OCI-LY7 (cell line): Measurements from ENCODE around the gene VPS26A. TPM values are rescaled to one million over a fixed set of nuclear protein-coding genes. Genes with fewer than 3 reads are reported as not detected.
A peak's percentile ranks its signal among the peaks of the same experiment; 100 is the strongest.

ENCODE experiments used
- BruUV-seq: library from RNA; stranded (reverse); fragments of 400-500 nt; replicated peaks from 2 replicates; lab custom pipeline; 2021; lab: Mats Ljungman, UMichigan
- CTCF ChIA-PET: fragments of 300-600 bp; sonication (Branson Sonifier 250); formaldehyde crosslinking; loops from one replicate; lab custom pipeline; 2022; ENCODE audit warnings: antibody characterized with exemption; ENCODE audit not compliant: unreplicated experiment; lab: Charles Lee
- POLR2A ChIA-PET: fragments of 300-600 bp; sonication (Branson Sonifier 250); formaldehyde crosslinking; loops from one replicate; lab custom pipeline; 2022; ENCODE audit warnings: antibody characterized with exemption; lab: Charles Lee
- DNase-seq: peaks from one replicate; pipeline ENCODE4 v3.0.0-alpha.2; 2015; ENCODE audit warnings: low spot score
- H2AFZ ChIP-seq: fragments of 200-600 bp; sonication (generic), shearing (Covaris generic); 2 replicates; pipeline ENCODE4 v1.6.1; 2014; ENCODE audit warnings: mild to moderate bottlenecking, antibody characterized with exemption, low read length, moderate library complexity
- H3K27ac ChIP-seq: fragments of 200-600 bp; sonication (generic); 2 replicates; pipeline ENCODE4 v1.5.1; 2014; ENCODE audit warnings: mixed run types, low read depth, mild to moderate bottlenecking, moderate library complexity, low read length, inconsistent platforms; ENCODE audit not compliant: poor library complexity, severe bottlenecking
- H3K36me3 ChIP-seq: fragments of 200-600 bp; sonication (generic); 2 replicates; pipeline ENCODE4 v1.6.1; 2014; ENCODE audit warnings: mild to moderate bottlenecking, antibody characterized with exemption, low read length, moderate library complexity, mixed read lengths; ENCODE audit not compliant: insufficient read depth
- H3K4me1 ChIP-seq: fragments of 200-600 bp; sonication (generic); 2 replicates; pipeline ENCODE4 v1.5.1; 2014; ENCODE audit warnings: mild to moderate bottlenecking, low read length; ENCODE audit not compliant: insufficient read depth, poor library complexity, severe bottlenecking
- H3K4me2 ChIP-seq: fragments of 200-600 bp; sonication (generic); 2 replicates; pipeline ENCODE4 v1.6.1; 2014; ENCODE audit warnings: mild to moderate bottlenecking, low read length
- H3K4me3 ChIP-seq: fragments of 200-600 bp; sonication (generic); 2 replicates; pipeline ENCODE4 v1.5.1; 2014; ENCODE audit warnings: mild to moderate bottlenecking, low read depth, low read length; ENCODE audit not compliant: poor library complexity, severe bottlenecking
- H3K79me2 ChIP-seq: fragments of 200-600 bp; sonication (generic); 2 replicates; pipeline ENCODE4 v1.6.1; 2016; ENCODE audit warnings: low read depth, mild to moderate bottlenecking, low read length, moderate library complexity, mixed read lengths; ENCODE audit not compliant: insufficient read depth
- H3K9me2 ChIP-seq: fragments of 200-600 bp; sonication (generic); 2 replicates; pipeline ENCODE4 v1.6.1; 2016; ENCODE audit warnings: mild to moderate bottlenecking, low read length, mixed read lengths; ENCODE audit not compliant: insufficient read depth
- H3K9me3 ChIP-seq: fragments of 200-600 bp; sonication (generic); 2 replicates; pipeline ENCODE4 v1.6.1; 2014; ENCODE audit warnings: mild to moderate bottlenecking, mixed run types, low read length, mixed read lengths
- H4K20me1 ChIP-seq: fragments of 200-600 bp; sonication (generic); 2 replicates; pipeline ENCODE4 v1.6.1; 2014; ENCODE audit warnings: mild to moderate bottlenecking, antibody characterized with exemption, low read length, moderate library complexity, mixed read lengths; ENCODE audit not compliant: insufficient read depth
- CTCF ChIP-seq: fragments of 200-600 bp; sonication (generic); conservative IDR thresholded peaks from 2 replicates; pipeline ENCODE4 v1.5.1; 2014; ENCODE audit warnings: mild to moderate bottlenecking, antibody characterized with exemption, low read length, moderate library complexity, mixed read lengths
- EZH2phosphoT487 ChIP-seq: fragments of 200-600 bp; sonication (generic); IDR thresholded peaks from 2 replicates; pipeline ENCODE4 v1.6.1; 2018; ENCODE audit warnings: low read depth, borderline replicate concordance, mild to moderate bottlenecking, mixed run types, antibody characterized with exemption, low read length, moderate library complexity, mixed read lengths
- intact Hi-C: fragments of 100-400 bp; cut with micrococcal nuclease; formaldehyde crosslinking; loops from one replicate; pipeline ENCODE4 v1.10.0; 2022; ENCODE audit not compliant: unreplicated experiment
- total RNA-seq, 2 experiments: library from RNA; depleted of rRNA in 1 of 2; stranded (reverse); fragments of >200 nt in 1 of 2; shearing (Covaris generic) in 1 of 2; gene quantifications; 2 replicates each; pipeline ENCODE4 v1.2.3, GENCODE V29; 2014 to 2022

VPS26A gene
- total RNA-seq, 2 experiments from 2014 or later = 10.0 to 41.7 TPM

DNA sequence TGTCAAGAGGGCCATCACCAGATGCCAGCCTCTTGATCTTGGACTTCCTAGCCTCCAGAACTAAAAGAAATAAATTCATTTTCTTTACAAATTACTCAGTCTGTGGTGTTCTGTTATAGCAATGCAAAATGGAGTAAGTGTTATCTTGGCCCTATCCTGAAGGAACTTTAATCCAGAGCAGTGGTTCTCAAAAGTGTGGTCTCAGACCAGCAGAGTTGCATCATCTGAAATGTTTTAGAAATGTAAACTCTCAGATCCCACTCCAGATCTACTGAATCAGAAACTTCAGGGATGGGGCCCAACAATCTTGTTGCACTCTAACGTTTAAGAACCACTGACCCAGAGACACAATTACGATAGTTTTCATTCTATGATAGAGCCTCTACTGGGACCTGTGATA is 52.8 kb downstream of the VPS26A start:
- H3K9me3 ChIP-seq = no peaks in the 10 kb centered on the region

DNA sequence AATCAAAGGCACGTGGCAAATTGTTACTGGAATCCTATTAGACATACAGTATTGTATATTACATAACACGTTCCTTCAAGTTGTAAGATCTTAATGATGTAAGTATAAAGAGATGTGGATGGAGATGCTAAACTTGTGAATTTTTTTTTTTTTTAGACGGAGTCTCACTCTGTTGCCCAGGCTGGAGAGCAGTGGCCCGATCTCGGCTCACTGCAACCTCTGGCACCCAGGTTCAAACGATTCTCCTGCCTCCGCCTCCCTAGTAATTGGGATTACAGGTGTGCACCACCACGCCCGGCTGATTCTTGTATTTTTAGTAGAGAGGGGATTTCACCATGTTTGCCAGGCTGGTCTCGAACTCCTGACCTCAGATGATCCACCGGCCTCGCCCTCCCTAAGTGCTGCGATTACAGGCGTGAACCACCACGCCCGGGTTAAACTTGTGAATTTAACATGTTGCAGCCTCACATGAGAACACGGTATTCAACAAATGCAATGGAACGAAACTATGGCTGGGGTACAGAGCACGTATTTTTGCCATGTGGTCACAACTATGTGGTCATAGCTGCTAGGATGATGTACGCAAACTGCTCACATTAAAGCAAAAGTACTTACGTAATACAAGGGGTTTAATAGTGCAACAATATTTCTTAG is 55.2 kb downstream of the VPS26A start:
- H4K20me1 ChIP-seq = peaks cover 7% of the 10 kb centered on the region; the same call in 1 of the 2 replicates
- H3K9me3 ChIP-seq = no peaks in the 10 kb centered on the region
- ChIA-PET POLR2A (no interaction called here), CTCF (no interaction called here)
- peaks cover 19% of the 10 kb centered on the region; the same call in 1 of the 2 replicates for H3K36me3 ChIP-seq
- TSS peak; percentile 97 for BruUV-seq
- peak overlapping the region; percentile 94 for H3K4me3 ChIP-seq
- no peak for TF ChIP-seq CTCF
- no peak for TF ChIP-seq EZH2phosphoT487
- H3K27ac ChIP-seq = peak overlapping the region; percentile 66
- DNase-seq = no peak
- H3K9me2 ChIP-seq = no peaks in the 10 kb centered on the region
- peak overlapping the region; percentile 90 for H2AFZ ChIP-seq
- intact Hi-C loops = no loop called here
- H3K79me2 ChIP-seq = peaks cover 42% of the 10 kb centered on the region
- peak overlapping the region; percentile 96 for H3K4me2 ChIP-seq
- peaks cover 20% of the 10 kb centered on the region for H3K4me1 ChIP-seq

More for the DNA sequence above, 52.8 kb downstream of the VPS26A start:
- DNase-seq = no peak
- Histone ChIP-seq H3K4me1 (peaks cover 16% of the 10 kb centered on the region), H3K4me3 (no peak overlapping the region), H3K36me3 (peaks cover under 1% of the 10 kb centered on the region; the same call in 1 of the 2 replicates), H4K20me1 (peaks cover 7% of the 10 kb centered on the region; the same call in 1 of the 2 replicates), H3K79me2 (peaks cover 18% of the 10 kb centered on the region), H3K4me2 (no peak overlapping the region), H2AFZ (no peak overlapping the region), H3K27ac (no peak overlapping the region), H3K9me2 (no peaks in the 10 kb centered on the region)
- CTCF ChIA-PET = no interaction called here
- POLR2A ChIA-PET = no interaction called here
- no TSS peak for BruUV-seq
- no peak for TF ChIP-seq CTCF
- TF ChIP-seq EZH2phosphoT487 = no peak
- intact Hi-C loops = no loop called here
